ENCODE results near the gene POR.
"Not testable (repeated sequence)": the region's sequence is repeated elsewhere in the genome, so short reads cannot be mapped to it uniquely, and the experiment has no call there.

POR gene

DNA sequence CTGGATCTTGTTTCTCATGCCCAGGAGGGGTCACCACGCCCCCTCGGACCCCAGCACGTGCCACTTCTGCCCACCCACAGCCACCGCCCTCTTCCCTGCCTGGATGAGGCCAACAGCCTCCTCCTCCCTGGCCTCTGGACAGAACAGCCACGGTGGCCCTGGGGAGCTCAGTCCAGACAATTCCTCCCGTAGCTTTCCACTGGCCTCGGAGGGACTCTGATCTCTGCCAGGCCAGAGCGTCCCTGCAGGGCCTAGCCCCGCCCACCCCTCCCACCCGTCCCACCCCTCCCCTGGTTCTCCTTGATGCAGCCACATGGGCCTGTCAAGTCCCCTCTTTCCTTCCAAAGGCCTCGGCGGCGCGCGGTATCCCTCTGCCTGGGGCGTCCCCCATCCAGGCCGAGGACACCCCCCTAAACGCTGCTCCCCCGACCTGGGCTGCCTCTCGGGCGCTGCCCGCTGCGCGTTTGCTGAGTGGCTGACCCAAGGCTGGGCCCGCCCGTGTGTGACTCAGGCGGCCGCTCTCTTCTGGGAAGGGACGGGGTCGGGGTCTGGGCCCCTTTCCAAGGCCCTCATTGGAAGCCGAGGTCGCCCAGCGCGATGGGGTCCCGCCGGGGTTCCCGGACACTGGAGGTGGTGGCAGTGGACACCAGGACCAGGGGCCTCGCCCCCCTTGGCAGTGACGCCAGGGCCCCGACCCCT, 78.9 kb downstream of the POR start:
- no peak for FAIRE-seq

DNA sequence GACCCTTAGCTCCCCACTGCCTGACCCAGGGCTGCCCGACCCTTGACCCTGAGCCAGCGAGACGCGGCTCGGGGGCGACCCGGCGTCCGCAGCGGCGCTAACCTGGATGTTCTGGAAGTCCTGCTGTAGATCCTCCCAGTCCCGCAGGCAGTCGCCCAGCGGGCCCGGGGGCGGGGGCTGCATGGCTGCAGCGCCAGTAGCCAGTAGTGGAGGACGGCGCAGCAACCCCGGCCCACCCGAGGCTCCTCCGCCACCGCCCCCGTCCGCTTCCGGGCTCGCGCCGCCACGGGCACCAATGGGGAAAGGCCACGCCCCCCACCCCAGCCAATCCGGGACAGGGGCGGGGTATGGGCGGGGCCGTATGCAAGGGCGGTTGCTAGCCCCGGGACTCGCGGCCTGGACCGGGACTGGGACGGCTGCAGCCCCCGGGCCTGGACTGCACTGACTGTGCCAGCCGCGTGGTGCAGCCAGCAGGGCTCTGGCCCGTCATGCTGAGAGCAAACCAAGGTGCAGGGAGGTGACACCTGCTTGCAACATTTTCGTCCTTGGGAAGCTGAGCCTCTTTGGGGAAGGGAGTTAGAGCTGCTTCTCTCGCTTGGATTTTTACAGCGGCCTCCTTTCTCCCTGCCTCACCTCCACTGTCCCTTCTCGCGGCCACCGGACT, 79.6 kb downstream of the POR start, which contains the start of gene TMEM120A:
TSS of gene TMEM120A (minus strand) at position 208 of the 664 bp plus-strand sequence. CDS start at position 183, 25 bp downstream.
- no peak for FAIRE-seq

- FAIRE-seq, result no peak
These were observed 80.1 kb downstream of the POR start for GRCh38 chr7:75995052-75995471.

- FAIRE-seq, result no peak
These were observed 81.0 kb downstream of the POR start for GRCh38 chr7:75995996-75996395.

- FAIRE-seq, result no peak
These were observed 81.5 kb downstream of the POR start for GRCh38 chr7:75996476-75996875.

DNA sequence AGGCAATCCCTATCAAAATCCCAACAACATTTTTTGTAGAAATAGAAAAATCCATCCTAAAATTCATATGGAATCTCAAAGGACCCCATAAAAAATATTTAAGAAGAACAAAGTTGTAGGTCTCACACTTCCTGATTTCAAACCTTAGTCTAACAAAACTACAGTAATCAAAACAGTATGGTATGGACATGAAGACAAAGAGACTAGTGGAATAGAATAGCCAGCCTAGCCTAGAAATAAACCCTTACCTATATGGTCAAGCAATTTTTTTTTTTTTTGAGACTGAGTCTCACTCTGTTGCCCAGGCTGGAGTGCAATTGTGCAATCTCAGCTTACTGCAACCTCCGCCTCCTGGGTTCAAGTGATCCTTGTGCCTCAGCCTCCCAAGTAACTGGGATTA, 83.1 kb downstream of the POR start:
- FAIRE-seq, result no peak

GRCh38 chr7:76000566-76000965, 85.6 kb downstream of the POR start:
- no peak for FAIRE-seq

DNA sequence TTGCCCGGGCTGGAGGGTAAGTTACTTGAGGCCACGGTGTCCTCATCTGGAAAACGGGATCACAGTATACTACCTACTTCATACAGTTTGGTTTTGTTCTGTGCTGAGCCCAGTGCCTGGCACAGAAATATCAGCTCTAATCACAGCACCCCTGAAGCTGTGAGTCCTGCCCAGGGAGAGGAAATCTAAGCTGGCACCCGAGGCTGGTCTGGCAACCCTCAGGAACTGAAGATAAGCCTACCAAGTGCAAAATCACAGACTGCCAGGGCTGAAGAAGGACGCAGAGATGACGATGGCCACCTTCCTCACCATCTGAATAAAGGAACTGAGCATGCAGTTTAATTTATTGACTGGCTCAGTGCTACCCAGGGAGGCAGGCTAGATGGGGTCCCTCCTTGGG, 87.2 kb downstream of the POR start:
- FAIRE-seq, result no peak

DNA sequence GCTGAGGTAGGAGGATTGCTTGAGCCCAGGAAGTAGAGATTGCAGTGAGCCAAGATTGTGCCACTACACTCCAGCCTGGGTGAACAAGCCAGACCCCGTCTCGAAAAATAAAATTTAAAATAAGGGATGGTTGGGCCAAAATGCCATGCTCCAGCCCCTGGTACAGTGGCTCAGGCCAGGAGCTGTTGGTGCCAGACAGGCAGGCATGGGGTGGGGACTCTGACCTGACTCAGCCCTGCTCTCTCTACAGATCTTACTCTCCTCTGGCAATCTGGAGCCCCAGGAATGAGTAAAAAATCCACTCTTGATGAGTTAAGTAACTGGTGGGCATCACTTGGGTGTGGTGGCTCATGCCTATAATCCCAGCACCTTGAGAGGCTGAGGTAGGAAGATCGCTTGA, 87.9 kb downstream of the POR start:
- no peak for FAIRE-seq

DNA sequence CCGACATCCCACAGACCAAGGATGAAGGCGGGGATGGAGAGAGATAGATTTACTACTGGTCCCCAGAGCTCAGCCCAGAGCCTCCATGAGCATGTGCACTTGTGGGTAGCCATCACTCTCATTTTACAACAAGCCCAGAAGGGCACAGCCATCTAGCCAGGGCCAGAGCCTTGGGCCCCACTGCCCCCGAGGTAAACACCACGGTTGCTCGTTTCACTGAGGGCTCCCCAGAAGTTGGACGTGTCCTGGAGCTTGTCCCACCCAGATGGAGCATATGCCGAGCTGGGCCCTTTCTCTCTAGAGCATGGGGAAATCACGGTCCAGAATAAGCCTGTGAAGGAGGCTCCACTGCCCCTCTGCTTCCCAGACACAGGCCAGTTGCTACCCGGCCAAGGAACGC, 88.4 kb downstream of the POR start:
- FAIRE-seq, result no peak

DNA sequence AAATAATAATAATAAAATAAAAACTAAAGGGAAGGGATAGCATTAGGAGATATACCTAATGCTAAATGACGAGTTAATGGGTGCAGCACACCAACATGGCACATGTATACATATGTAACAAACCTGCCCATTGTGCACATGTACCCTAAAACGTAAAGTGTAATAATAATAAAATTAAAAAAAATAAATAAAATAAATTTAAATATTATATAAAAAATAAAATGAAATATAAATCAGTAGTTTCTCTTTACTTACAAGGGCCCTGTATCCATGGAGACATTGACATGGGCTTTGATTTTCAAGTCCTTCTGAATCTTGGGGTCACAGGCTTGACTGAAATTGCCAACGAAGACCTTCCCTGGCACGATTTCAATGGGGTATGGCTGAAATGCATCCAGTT, 90.0 kb downstream of the POR start:
- not testable (repeated sequence) for FAIRE-seq

- no peak for FAIRE-seq
These were observed 93.3 kb downstream of the POR start for GRCh38 chr7:76008156-76008687.

- FAIRE-seq, result no peak
These were observed 95.0 kb downstream of the POR start for GRCh38 chr7:76009672-76010600.

- no peak for FAIRE-seq
These were observed 96.5 kb downstream of the POR start for GRCh38 chr7:76011442-76011861.

GRCh38 chr7:76016191-76016947, 101.4 kb downstream of the POR start:
- FAIRE-seq, result no peak

- not testable (repeated sequence) for FAIRE-seq
These were observed 103.6 kb downstream of the POR start for GRCh38 chr7:76018520-76018919.

DNA sequence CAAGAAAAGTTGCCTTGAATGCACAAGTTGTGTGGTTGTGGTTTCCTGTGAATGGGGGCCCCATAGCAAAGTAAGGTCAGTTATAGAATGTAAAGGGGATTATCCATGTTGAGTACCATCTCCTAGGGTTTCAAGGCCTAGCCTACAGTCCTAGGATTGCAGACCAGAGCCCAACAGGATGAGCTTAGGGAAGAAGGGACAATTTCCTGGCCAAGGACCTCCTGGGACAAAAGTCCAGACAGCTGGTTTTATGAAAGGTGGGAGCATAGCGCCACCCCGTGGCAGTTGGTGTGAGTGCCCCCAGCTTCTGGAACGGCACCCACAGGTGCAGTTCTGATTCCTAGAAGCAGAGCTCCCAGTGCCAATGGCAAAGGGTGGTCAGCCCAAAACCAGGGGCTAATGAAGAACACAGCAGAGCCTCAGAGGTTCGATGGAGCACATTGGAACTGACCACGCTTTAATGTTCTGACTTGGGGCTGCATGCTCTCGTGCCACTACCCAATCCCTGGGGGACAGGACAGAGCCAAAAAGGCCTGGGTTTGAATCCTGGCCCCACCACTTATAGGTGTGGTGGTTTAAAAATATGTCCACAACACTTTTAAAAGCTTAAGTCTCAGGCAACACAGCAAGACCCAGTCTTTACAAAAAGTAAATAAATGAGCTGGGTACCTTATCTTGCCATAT, 105.2 kb downstream of the POR start:
- no peak for FAIRE-seq

DNA sequence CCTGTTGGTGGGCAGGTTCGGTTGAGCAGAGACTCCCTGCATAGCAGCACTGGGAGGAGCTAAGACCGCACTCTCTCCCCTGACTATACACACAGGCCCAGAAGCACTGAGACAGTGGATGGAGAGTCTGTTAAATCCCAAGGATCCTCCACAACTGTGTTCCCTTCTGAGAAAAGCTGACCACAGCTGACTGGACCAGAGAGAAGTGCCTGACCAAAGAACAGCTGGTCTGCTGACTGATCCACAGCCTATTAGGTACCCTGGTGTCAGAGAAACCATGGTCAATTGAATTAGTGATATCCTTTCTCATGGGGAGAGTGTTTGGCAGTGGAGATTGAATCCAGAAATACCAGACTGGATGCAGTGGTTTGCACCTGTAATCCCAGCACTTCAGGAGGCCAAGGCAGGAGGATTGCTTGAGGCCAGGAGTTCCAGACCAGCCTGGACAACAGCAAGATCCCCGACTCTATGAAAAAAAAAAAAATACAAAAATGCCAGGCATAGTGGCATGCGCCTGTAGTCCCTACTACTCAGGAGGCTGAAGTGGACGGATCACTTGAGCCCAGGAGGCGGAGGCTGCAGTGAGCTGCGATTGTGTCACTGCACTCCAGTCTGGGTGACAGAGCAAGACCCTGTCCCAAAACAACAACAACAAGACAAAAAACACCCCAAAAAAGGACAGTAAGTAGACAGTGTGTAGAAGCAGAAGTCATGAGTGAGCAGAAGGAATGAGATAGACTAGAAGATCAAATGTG, 107.2 kb downstream of the POR start:
- no peak for FAIRE-seq

DNA sequence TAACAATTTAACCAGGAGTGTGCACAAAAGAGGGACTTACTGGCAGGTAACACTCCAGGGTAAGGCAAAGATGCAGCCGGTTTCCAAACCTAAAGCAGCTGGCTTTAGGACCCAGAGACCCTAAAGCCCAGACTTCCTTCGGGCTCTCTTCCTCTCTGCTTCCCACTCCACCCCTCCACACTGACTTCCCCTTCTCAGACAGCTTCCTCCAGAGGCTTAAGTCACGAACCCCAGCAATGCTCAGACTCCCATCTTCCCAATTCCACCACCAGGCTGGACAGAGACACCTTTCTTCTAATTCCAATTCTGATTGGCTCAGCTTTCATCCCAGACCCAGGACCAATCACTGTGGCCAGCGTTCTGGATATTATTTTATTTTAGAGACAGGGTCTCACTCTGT, 108.0 kb downstream of the POR start:
- FAIRE-seq, result no peak

- FAIRE-seq, result not testable (repeated sequence)
These were observed 114.7 kb downstream of the POR start for GRCh38 chr7:76029682-76030081.

- no peak for FAIRE-seq
These were observed 117.0 kb downstream of the POR start for GRCh38 chr7:76031964-76032363.

All from islet of Langerhans (tissue), 1 donor.